ENCODE results near the gene PRDX6.
"Not testable (repeated sequence)": the region's sequence is repeated elsewhere in the genome, so short reads cannot be mapped to it uniquely, and the experiment has no call there.

The PRDX6 gene

GRCh38 chr1:173509797-173510196 lies 32.7 kb downstream of the PRDX6 start:
- Histone ChIP-seq H3K36me3 (ENCODE audit: control insufficient read depth, insufficient read depth, low read length) (no peaks in the 10 kb centered on the region), H3K4me3 (replicated peaks; ENCODE audit: low read depth, low read length) (no peak overlapping the region), H3K27me3 (replicated peaks; ENCODE audit: control insufficient read depth, insufficient read depth, low read length) (no peaks in the 10 kb centered on the region)
- DNase-seq (ENCODE audit: extremely low read depth, insufficient read length): no peak
- TF ChIP-seq CTCF (IDR thresholded peaks at IDR 0.05; ENCODE audit: insufficient read depth, low read length, poor library complexity, severe bottlenecking): no peak

- not testable (repeated sequence) for DNase-seq (ENCODE audit: extremely low read depth, insufficient read length); H3K4me3 ChIP-seq (replicated peaks; ENCODE audit: low read depth, low read length); H3K36me3 ChIP-seq (ENCODE audit: control insufficient read depth, insufficient read depth, low read length); H3K27me3 ChIP-seq (replicated peaks; ENCODE audit: control insufficient read depth, insufficient read depth, low read length)
Measured at GRCh38 chr1:173514503-173514902, 37.4 kb downstream of the PRDX6 start.

- no peak for DNase-seq (ENCODE audit: extremely low read depth, insufficient read length)
- no peak for TF ChIP-seq CTCF (IDR thresholded peaks at IDR 0.05; ENCODE audit: insufficient read depth, low read length, poor library complexity, severe bottlenecking)
- no peaks in the 10 kb centered on the region for H3K36me3 ChIP-seq (ENCODE audit: control insufficient read depth, insufficient read depth, low read length)
- no peaks in the 10 kb centered on the region for H3K27me3 ChIP-seq (replicated peaks; ENCODE audit: control insufficient read depth, insufficient read depth, low read length)
- H3K4me3 ChIP-seq (replicated peaks; ENCODE audit: low read depth, low read length): no peak overlapping the region
Measured at GRCh38 chr1:173520799-173521198, 43.7 kb downstream of the PRDX6 start.

- no peak for TF ChIP-seq CTCF (IDR thresholded peaks at IDR 0.05; ENCODE audit: insufficient read depth, low read length, poor library complexity, severe bottlenecking)
- no peaks in the 10 kb centered on the region for H3K36me3 ChIP-seq (ENCODE audit: control insufficient read depth, insufficient read depth, low read length)
- H3K27me3 ChIP-seq (replicated peaks; ENCODE audit: control insufficient read depth, insufficient read depth, low read length): no peaks in the 10 kb centered on the region
- no peak for DNase-seq (ENCODE audit: extremely low read depth, insufficient read length)
- no peak overlapping the region for H3K4me3 ChIP-seq (replicated peaks; ENCODE audit: low read depth, low read length)
Measured at GRCh38 chr1:173523329-173523728, 46.2 kb downstream of the PRDX6 start.

- no peaks in the 10 kb centered on the region for H3K27me3 ChIP-seq (replicated peaks; ENCODE audit: control insufficient read depth, insufficient read depth, low read length)
- TF ChIP-seq CTCF (IDR thresholded peaks at IDR 0.05; ENCODE audit: insufficient read depth, low read length, poor library complexity, severe bottlenecking): no peak
- DNase-seq (ENCODE audit: extremely low read depth, insufficient read length): no peak
- no peak overlapping the region for H3K4me3 ChIP-seq (replicated peaks; ENCODE audit: low read depth, low read length)
- H3K36me3 ChIP-seq (ENCODE audit: control insufficient read depth, insufficient read depth, low read length): no peaks in the 10 kb centered on the region
Measured at GRCh38 chr1:173525926-173526325, 48.8 kb downstream of the PRDX6 start.

GRCh38 chr1:173527151-173527826 lies 50.2 kb downstream of the PRDX6 start:
- no peak for TF ChIP-seq CTCF (IDR thresholded peaks at IDR 0.05; ENCODE audit: insufficient read depth, low read length, poor library complexity, severe bottlenecking)
- no peak for DNase-seq (ENCODE audit: extremely low read depth, insufficient read length)
- H3K27me3 ChIP-seq (replicated peaks; ENCODE audit: control insufficient read depth, insufficient read depth, low read length): no peaks in the 10 kb centered on the region
- H3K4me3 ChIP-seq (replicated peaks; ENCODE audit: low read depth, low read length): no peak overlapping the region
- no peaks in the 10 kb centered on the region for H3K36me3 ChIP-seq (ENCODE audit: control insufficient read depth, insufficient read depth, low read length)
